HTR-8/SVneo (cell line): ENCODE measurements around the gene LIMK1.
A peak's percentile ranks its signal among the peaks of the same experiment; 100 is the strongest.
"Not testable (repeated sequence)": the region's sequence is repeated elsewhere in the genome, so short reads cannot be mapped to it uniquely, and the experiment has no call there.

ENCODE experiments used
- DNase-seq: peaks from one replicate; pipeline ENCODE4 v3.0.0; 2011; ENCODE audit warnings: low spot score, mixed read lengths; ENCODE audit not compliant: insufficient read length
- FAIRE-seq: peaks from 2 replicates; lab custom pipeline; 2011; peaks lifted over from hg19 to GRCh38; lab: Jason Lieb, UNC

LIMK1 gene

DNA sequence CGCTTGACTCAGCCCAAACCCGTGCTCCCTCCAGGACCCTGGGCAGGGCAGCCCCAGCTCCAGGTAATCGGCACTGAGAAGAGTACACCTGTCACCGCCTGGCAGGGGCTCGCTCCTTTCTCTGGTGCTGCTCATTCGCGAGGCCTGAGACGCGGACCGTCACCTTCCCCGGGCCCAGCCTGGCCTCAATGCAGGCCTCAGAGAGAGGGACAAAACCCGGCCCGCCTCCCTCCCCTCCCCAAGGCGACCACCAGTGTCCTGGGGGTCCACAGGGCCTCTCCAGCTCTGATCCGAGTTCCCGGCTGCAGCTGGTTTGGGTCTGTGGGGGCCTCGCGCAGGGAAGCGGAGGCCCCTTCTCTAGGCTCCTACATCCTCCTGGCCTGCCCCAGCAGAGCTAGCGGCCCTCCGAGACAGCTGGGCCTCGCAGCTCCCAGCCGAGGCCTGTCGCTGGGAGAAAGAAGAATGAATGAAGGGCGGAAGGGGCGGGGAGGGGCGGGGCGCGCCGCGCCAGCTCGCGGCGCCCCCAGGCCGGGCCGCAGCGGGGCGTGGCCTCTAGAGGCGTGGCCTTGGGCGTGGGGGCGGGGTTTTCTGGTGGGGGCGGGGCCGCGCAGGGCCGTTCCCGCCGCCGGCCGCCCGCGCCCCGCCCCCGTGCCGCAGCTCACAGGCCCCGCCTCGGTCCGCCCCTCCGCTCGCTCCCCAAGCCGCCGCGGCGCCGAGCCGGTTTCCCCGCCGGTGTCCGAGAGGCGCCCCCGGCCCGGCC lies at the start of gene LIMK1:
Gene LIMK1 (plus strand): TSS at position 688 of the 760 bp plus-strand sequence. CDS start 187 bp downstream, outside the sequence.
- FAIRE-seq (no peak), DNase-seq (peak; percentile 74)

GRCh38 chr7:74037609-74038008 lies 46.0 kb upstream of the LIMK1 start:
- FAIRE-seq, result no peak
- DNase-seq, result no peak

DNA sequence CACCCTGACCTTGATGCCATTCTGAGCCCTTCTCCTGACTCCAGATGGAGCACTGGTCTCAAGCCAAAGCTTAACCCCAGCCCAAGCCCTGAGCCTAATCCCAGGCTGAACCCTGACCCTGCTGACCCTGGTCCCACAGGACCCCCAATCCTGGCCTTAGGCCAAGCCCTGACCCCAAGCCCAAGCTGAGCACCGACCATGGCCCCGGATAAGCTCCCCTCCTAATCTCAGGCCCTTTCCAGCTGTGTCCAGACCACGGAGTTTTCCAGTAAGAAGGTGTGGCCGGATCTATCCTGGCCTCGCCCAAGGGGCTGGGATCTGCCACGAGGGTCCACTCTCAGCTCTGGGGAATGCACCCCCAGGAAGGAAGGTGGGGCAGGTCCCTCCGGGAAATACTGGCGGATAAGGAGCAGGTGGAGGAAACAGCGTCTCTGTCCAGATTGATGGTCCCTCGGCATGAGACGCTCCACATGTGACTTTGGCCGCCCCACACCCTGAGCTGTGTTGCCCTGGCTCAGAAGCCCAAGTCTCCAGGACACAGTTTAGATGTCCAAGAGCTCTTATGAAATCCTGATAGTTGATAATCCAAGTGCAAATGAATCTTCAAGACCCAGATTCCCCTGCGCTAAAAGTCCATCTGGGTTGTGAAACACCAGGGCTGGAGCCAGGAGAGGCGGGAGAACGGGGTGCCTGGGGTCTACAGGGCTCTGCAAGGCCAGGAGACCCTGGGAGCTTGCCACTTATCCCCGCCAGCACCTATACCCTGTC lies 45.2 kb upstream of the LIMK1 start:
- no peak for DNase-seq

GRCh38 chr7:74039337-74039736 lies 44.3 kb upstream of the LIMK1 start:
- DNase-seq (no peak), FAIRE-seq (no peak)

More for the DNA sequence above, 45.2 kb upstream of the LIMK1 start:
- FAIRE-seq, result no peak

GRCh38 chr7:74040101-74040790 lies 43.4 kb upstream of the LIMK1 start:
- no peak for FAIRE-seq
- DNase-seq, result no peak

DNA sequence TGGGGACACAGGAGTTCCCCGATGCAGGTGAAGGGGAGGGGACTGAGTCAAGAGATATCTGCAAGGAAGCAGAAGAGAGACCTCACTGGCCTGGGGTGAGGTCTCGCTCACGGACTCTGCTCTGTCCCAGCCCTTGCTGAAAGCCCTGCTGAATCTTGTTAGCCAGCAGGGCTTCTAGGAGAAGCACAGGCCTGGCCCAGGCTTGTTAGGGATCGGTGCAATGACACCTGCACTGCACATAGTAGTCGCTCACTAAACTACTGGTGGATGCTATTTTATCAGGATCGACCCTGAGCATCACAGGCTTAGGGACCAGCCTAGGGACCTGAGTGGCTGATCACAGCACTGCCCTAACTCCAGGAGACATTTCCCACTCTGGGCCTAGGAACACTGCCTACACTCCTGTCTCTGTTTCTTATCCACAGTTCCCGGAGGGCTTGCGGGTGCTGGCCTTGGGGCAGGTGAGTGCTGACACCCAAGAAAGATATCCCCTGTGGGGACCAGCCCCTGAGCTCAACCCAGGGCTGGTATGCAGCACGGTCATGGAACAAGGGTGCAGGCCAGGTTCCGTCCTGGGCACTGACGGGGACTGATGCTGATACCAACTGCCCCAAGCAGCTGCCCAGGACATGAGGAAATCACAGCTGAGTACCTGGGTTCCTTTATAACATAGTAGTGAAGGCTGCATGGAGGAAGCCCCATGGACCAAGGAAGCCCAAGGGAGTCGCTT lies 42.6 kb upstream of the LIMK1 start:
- DNase-seq, result no peak
- FAIRE-seq, result no peak

- no peak for FAIRE-seq
- no peak for DNase-seq
Measured at GRCh38 chr7:74042746-74043522, 40.7 kb upstream of the LIMK1 start.

DNA sequence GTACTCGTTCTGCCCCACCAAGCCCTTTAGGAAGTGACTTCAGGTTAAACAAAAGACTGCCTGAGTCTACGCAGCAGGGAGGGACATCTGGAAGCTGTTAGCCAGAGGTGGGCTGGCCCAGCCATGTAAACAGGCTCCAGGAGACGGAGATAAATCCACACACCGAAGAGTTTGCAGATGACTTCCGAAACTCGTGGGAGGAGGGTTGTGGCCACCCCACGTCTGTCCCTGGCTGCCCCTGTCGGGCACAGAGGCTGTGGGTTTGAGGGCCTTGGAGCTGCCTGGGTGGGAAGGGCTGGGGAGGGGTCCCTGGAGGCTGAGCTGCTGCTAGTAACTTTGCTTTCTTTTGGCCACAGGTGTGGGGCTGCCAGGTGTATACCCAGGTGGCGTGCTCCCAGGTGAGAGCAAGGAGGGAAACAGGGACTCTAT lies 40.1 kb upstream of the LIMK1 start:
- FAIRE-seq (no peak), DNase-seq (no peak)

DNA sequence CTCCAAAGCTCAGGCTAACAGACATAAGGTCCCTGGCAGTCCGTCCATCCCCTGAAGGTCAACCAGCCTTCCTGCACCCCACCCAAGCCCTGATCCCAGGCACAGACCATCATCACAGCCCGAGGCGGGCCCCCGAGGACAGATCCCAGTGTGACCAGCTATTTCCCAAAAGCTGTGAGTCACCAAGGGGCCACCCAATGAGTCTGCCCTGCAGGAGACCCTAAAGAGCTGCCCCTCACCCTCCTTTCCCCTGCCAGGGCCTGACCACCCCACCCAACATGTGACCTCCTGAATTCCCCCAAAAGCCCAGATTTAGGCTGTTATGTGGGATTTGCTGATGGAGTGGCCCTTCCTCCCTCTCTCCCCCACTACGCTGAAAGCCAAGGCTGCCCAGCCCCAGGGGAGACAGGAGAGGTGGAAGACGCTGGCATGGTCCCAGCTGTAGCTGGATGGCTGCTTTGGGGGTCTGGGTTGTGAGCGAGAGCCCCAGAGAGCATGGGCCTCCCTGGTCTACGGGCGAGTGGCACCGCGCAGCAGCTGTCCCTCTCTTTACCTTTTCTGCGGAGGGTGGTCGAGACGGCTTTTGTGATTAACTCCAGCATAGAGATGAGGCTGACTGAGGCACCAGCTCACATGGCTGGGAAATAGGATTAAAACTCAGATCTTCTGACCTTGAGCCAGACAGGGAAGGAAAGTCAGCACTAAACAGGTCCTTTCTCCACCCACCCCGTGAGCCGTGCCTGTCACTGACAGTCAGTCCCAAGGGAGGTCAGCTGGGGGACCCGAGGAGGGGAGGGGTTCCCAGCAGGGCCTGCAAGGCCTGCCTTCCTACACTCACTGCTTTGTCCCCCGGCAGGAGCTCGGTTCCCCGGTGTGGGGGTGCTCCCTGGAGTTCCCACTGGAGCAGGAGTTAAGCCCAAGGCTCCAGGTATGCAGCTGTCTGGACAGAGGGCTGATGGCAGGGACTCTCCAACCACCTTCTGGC lies 38.9 kb upstream of the LIMK1 start:
- no peak for DNase-seq
- no peak for FAIRE-seq

- not testable (repeated sequence) for FAIRE-seq, DNase-seq
Measured at GRCh38 chr7:74046581-74046980, 37.0 kb upstream of the LIMK1 start.

- FAIRE-seq, result no peak
- DNase-seq, result no peak
Measured at GRCh38 chr7:74047804-74048380, 35.7 kb upstream of the LIMK1 start.

GRCh38 chr7:74048999-74049599 lies 34.5 kb upstream of the LIMK1 start:
- no peak for DNase-seq
- no peak for FAIRE-seq

DNA sequence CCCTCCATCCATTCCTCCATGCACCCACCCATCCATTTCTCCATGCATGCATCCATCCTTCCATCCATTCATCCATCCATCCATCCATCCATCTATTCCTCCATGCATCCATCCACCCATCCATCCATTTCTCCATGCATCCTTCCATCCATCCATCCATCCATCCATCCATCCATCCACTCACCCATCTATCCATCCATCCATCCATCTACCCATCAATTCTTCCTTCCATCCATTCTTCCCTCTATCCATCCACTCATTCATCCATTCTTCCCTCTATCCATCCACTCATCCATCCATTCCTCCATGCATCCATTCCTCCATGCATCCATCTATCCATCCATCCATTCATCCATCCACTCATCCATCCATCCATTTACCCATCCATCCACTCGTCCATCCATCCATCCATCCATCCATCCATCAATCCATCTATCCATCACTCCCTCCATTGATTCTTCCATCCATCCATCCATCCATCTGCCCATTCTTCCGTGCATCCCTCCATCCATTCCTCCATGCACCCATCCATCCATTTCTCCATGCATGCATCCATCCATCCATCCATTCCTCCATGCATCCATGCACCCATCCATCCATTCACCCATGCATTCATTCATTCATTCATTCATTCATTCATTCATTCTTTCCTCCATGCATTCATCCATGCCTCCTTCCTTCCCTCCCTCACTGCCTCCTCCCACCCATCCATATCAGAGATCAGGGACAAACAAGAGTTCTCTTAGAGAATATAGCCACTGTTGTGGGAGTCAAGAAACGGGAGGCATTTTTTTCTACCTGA lies 33.4 kb upstream of the LIMK1 start:
- DNase-seq (no peak), FAIRE-seq (no peak)

- DNase-seq (no peak), FAIRE-seq (no peak)
Measured at GRCh38 chr7:74051193-74051592, 32.4 kb upstream of the LIMK1 start.

DNA sequence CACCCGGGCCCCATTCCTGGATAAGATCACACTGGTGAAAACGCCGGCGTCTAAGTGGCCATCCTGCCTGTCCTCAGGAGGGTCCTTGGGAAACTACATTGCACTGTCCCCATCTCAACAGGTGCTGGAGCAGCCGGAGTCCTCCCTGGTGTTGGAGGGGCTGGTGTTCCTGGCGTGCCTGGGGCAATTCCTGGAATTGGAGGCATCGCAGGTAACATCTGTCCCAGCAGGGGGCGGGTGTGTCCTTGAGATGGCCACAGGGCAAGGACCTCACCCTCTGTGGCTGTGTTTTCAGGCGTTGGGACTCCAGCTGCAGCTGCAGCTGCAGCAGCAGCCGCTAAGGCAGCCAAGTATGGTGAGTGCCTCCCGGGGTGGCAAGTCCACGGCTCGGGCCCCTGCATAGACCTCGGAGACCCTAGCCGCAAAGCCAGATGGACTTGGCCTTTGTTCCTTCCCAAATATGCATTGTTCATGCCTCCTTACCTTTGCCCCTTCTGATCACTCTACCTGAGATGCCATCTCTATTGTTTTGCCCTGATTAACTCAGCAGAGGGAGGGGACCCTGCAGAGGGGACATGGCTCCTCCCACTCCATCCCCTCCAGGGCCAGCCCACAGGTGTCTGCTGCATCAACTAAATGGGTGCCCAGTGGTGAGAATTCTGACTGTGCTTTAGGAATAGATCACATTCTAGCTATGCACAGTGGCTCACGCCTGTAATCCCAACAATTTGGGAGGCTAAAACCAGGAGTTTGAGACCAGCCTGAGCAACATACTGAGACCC lies 31.8 kb upstream of the LIMK1 start:
- DNase-seq (peak; percentile 45), FAIRE-seq (no peak)

DNA sequence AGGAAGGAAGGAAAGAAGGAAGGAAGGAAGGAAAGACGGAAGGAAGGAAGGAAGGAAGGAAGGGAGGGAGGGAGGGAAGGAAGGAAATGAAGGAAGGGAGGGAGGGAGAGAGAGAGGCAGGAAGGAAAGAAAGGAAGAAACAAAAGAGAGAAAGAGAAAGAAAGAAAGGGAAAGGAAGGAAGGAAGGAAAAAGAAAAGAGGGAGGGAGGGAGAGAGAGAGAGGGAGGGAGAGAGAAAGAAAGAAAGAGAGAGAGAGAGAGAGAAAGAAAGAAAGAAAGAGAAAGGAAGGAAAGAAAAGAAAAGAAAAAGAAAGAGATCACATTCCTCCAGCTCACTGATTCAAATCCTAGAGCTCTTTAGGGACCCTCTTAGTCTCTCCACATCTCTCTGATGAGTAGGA lies 31.0 kb upstream of the LIMK1 start:
- no peak for DNase-seq
- no peak for FAIRE-seq
